Endodermal cell (in vitro differentiated cells): ENCODE data around the gene ROBO3. TPM values are rescaled to one million over a fixed set of nuclear protein-coding genes. Genes with fewer than 3 reads are reported as not detected.

ENCODE experiments used
- DNase-seq: peaks from one replicate; pipeline ENCODE4 v3.0.0-alpha.2; 2017
- H3K27ac ChIP-seq: 2 replicates; pipeline ENCODE4 v1.5.1; 2013; ENCODE audit warnings: mild to moderate bottlenecking, low read depth, low read length, moderate library complexity
- H3K27me3 ChIP-seq: 2 replicates; pipeline ENCODE4 v1.6.1; 2013; ENCODE audit warnings: mild to moderate bottlenecking, low read length, moderate library complexity; ENCODE audit not compliant: insufficient read depth, control insufficient read depth, poor library complexity, severe bottlenecking
- H3K36me3 ChIP-seq: 2 replicates; pipeline ENCODE4 v1.7.0; 2013; ENCODE audit warnings: mild to moderate bottlenecking, low read length, moderate library complexity; ENCODE audit not compliant: control insufficient read depth, insufficient read depth
- H3K4me1 ChIP-seq: one replicate; pipeline ENCODE4 v1.7.0; 2013; ENCODE audit warnings: low read length; ENCODE audit not compliant: control insufficient read depth, insufficient read depth
- H3K4me3 ChIP-seq: 2 replicates; pipeline ENCODE4 v1.5.1; 2013; ENCODE audit warnings: mild to moderate bottlenecking, low read length, moderate library complexity
- H3K9ac ChIP-seq: 2 replicates; pipeline ENCODE4 v1.6.1; 2013; ENCODE audit warnings: mild to moderate bottlenecking, low read length, moderate library complexity; ENCODE audit not compliant: poor library complexity, severe bottlenecking; ENCODE audit errors: extremely low read depth
- H3K9me3 ChIP-seq: 2 replicates; pipeline ENCODE4 v1.6.1; 2013; ENCODE audit warnings: mild to moderate bottlenecking, low read length, moderate library complexity; ENCODE audit not compliant: control insufficient read depth
- H3K27ac Mint-ChIP-seq: 2 replicates; pipeline ENCODE4 v1.8.0; 2020; ENCODE audit warnings: mixed read lengths
- H3K27me3 Mint-ChIP-seq: 2 replicates; pipeline ENCODE4 v1.8.0; 2021; ENCODE audit warnings: mild to moderate bottlenecking, mixed read lengths; ENCODE audit not compliant: insufficient read depth
- H3K36me3 Mint-ChIP-seq: 2 replicates; pipeline ENCODE4 v1.8.0; 2020; ENCODE audit warnings: low read depth, mixed read lengths
- H3K4me1 Mint-ChIP-seq: 2 replicates; pipeline ENCODE4 v1.8.0; 2020; ENCODE audit warnings: mixed read lengths
- H3K4me3 Mint-ChIP-seq: 2 replicates; pipeline ENCODE4 v1.8.0; 2020; ENCODE audit warnings: mild to moderate bottlenecking, moderate library complexity, mixed read lengths
- H3K9me3 Mint-ChIP-seq: 2 replicates; pipeline ENCODE4 v1.8.0; 2020; ENCODE audit warnings: mild to moderate bottlenecking, mixed read lengths
- WGBS, 2 experiments: methylation state at CpG; one replicate each; pipeline versions ENCODE4 v1.1.5 to v1.1.7; 2013; ENCODE audit warnings: missing lambda C conversion rate in 2 of 2, mixed read lengths in 1 of 2; ENCODE audit not compliant: insufficient coverage in 1 of 2, insufficient read length in 1 of 2; 5-methylcytosine and 5-hydroxymethylcytosine counted together
- total RNA-seq, 2 donors: library from RNA; stranded (reverse); fragmentation: NEBNext Ultra II Directional in 1 of 2; extraction: Animal tissue kit (Norgen Biotek cat#: 25700) in 1 of 2; gene quantifications; 2 replicates in 1 of 2; 3 replicates in 1 of 2; pipeline ENCODE4 v1.2.1, GENCODE V29; 2021
- TF ChIP-seq, protein P1 (sequence below): fragments of 200-600 bp; sonication (generic); conservative IDR thresholded peaks from 2 replicates; pipeline ENCODE4 v1.5.0; 2021; ENCODE audit warnings: antibody characterized with exemption, mild to moderate bottlenecking

The ROBO3 gene
- total RNA-seq, 2 donors from 2014 or later, result 15.3 to 16.2 TPM

DNA sequence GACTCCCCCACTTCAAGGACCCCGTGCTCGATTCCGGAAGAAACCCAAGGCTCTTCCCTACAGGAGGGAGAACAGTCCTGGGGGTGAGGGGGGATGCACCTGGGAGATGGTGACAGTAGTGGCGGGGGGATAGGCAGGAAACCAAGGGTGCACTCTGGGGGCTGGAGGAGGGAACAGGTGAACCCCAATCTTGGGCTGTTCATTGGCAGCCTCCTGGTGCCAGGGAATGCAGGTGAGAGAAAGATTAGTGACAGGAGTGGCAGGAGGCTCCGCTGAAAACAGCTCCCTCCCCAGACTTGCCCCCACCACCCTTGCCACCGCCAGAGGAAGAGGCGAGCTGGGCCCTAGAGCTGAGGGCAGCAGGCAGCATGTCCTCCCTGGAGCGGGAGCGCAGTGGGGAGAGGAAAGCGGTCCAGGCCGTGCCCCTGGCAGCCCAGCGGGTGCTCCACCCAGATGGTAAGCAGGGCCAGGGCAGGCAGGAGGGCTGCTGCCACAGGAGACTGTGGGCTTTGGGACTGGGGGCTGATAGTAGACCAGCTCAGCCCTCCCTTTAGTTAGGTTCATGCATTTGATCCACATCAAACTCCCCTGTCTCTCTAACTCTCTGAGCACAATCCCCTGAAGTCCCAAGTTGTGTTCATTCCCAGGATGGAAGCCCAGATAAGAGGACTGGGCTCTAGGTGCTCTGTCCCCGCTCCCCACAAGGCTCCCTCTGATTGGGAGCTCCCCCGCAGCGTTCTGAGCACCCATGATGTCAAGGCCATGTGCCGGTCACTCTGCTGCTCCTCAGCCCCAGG is 14.5 kb downstream of the ROBO3 start:
- no peaks in the 10 kb centered on the region for H3K9me3 Mint-ChIP-seq
- H3K4me1 ChIP-seq, result no peaks in the 10 kb centered on the region
- H3K36me3 Mint-ChIP-seq, result peaks cover 2% of the 10 kb centered on the region
- no peak overlapping the region for H3K4me3 ChIP-seq
- H3K36me3 ChIP-seq, result no peaks in the 10 kb centered on the region
- H3K9ac ChIP-seq, result no peak overlapping the region
- no peak overlapping the region for H3K27ac Mint-ChIP-seq
- H3K9me3 ChIP-seq, result no peaks in the 10 kb centered on the region
- DNase-seq, result no peak
- 89 to 100% methylated on average over 7 to 16 of the region's 16 CpGs for WGBS, 2 experiments
- H3K4me3 Mint-ChIP-seq, result no peak overlapping the region
- H3K27me3 ChIP-seq, result peaks cover 22% of the 10 kb centered on the region
- H3K27ac ChIP-seq, result no peak overlapping the region
- H3K27me3 Mint-ChIP-seq, result peaks cover 30% of the 10 kb centered on the region
- peaks cover 12% of the 10 kb centered on the region for H3K4me1 Mint-ChIP-seq
- TF ChIP-seq, protein P1, sequence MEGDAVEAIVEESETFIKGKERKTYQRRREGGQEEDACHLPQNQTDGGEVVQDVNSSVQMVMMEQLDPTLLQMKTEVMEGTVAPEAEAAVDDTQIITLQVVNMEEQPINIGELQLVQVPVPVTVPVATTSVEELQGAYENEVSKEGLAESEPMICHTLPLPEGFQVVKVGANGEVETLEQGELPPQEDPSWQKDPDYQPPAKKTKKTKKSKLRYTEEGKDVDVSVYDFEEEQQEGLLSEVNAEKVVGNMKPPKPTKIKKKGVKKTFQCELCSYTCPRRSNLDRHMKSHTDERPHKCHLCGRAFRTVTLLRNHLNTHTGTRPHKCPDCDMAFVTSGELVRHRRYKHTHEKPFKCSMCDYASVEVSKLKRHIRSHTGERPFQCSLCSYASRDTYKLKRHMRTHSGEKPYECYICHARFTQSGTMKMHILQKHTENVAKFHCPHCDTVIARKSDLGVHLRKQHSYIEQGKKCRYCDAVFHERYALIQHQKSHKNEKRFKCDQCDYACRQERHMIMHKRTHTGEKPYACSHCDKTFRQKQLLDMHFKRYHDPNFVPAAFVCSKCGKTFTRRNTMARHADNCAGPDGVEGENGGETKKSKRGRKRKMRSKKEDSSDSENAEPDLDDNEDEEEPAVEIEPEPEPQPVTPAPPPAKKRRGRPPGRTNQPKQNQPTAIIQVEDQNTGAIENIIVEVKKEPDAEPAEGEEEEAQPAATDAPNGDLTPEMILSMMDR, result no peak

- H3K9me3 ChIP-seq, result no peaks in the 10 kb centered on the region
- no peak overlapping the region for H3K9ac ChIP-seq
- no peaks in the 10 kb centered on the region for H3K36me3 ChIP-seq
- peaks cover 17% of the 10 kb centered on the region for H3K27me3 ChIP-seq
- no peak overlapping the region for H3K27ac Mint-ChIP-seq
- no peak overlapping the region for H3K27ac ChIP-seq
- TF ChIP-seq, protein P1, result no peak
- H3K4me1 ChIP-seq, result no peaks in the 10 kb centered on the region
- WGBS, 2 experiments, result 80 to 91% methylated on average over 7 to 10 of the region's 10 CpGs
- no peak overlapping the region for H3K4me3 ChIP-seq
- H3K4me1 Mint-ChIP-seq, result peaks cover 12% of the 10 kb centered on the region
- H3K36me3 Mint-ChIP-seq, result peaks cover 2% of the 10 kb centered on the region
- no peaks in the 10 kb centered on the region for H3K9me3 Mint-ChIP-seq
- peak; percentile 32 for DNase-seq
- peaks cover 24% of the 10 kb centered on the region for H3K27me3 Mint-ChIP-seq
- no peak overlapping the region for H3K4me3 Mint-ChIP-seq
These were observed 15.0 kb downstream of the ROBO3 start for GRCh38 chr11:124880290-124880611.

DNA sequence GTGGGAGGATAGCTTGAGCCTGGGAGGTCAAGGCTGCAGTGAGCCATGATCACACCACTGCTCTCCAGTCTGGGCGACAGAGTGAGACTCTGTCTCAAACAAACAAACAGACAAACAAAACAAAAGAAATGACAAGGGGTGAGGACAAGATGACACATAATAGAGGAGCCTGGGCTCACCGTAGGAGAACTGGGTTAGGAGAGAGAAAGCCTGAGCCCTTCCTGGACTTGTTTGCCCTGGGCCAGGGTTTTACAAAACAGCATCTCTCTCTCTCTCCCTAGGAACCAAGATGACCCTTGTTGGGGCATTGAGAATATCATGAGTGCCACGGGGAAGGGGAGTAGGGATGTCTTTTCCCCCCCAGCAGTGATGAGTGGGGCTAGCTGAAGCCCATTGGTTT is 15.7 kb downstream of the ROBO3 start:
- Histone ChIP-seq H3K36me3 (no peaks in the 10 kb centered on the region), H3K27ac (no peak overlapping the region), H3K27me3 (peaks cover 9% of the 10 kb centered on the region), H3K4me1 (no peaks in the 10 kb centered on the region), H3K9ac (no peak overlapping the region), H3K9me3 (no peaks in the 10 kb centered on the region), H3K4me3 (no peak overlapping the region)
- peaks cover 21% of the 10 kb centered on the region for H3K27me3 Mint-ChIP-seq
- no peaks in the 10 kb centered on the region for H3K9me3 Mint-ChIP-seq
- peaks cover 2% of the 10 kb centered on the region for H3K36me3 Mint-ChIP-seq
- WGBS, 2 experiments, result 86 to 92% methylated on average over 1 to 3 of the region's 3 CpGs
- DNase-seq, result no peak
- TF ChIP-seq, protein P1, result no peak
- peaks cover 12% of the 10 kb centered on the region for H3K4me1 Mint-ChIP-seq
- H3K4me3 Mint-ChIP-seq, result no peak overlapping the region
- H3K27ac Mint-ChIP-seq, result no peak overlapping the region
